Tibial nerve (tissue), 3 donors: ENCODE measurements around the gene CX3CR1.

ENCODE experiments used
- CTCF ChIP-seq, 5 experiments: fragments of 200-600 bp in 3 of 5; fragments of 450-650 bp in 2 of 5; sonication (generic) in 3 of 5; IDR thresholded peaks; one replicate each; pipeline ENCODE4 v1.5.1; 2016 to 2019; ENCODE audit warnings: antibody characterized with exemption in 5 of 5, mild to moderate bottlenecking in 3 of 5, moderate library complexity in 2 of 5
- POLR2A ChIP-seq, 2 donors: fragments of 450-650 bp; IDR thresholded peaks; one replicate each; pipeline ENCODE4 v1.6.1; 2017; ENCODE audit warnings: antibody characterized with exemption in 2 of 2, mild to moderate bottlenecking in 2 of 2, moderate library complexity in 2 of 2

DNA sequence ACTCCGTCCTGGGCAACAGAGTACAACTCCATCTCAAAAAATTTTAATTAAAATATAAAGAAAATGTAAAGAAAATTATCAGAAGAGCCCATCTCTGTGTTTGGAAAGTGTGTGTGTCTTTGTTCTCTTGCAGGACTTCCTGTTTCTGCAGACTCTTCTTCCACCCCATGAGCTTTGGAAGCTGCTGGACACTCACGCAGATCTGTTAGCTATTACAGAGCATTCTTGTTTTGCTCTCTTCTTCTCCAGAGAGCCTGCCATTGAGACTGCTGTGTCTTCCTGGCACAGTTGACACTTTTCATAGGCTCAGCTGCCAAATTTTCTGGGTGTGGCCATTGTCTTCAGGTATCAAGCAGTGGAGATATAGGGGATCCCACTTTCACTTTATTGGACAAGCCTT is 43.7 kb upstream of the CX3CR1 start:
- TF ChIP-seq CTCF (IDR thresholded peaks at IDR 0.05) (no peak), POLR2A (IDR thresholded peaks at IDR 0.05) (no peak)
